WTC11 (cell line): ENCODE results near the gene TXNRD1. TPM values are rescaled to one million over a fixed set of nuclear protein-coding genes. Genes with fewer than 3 reads are reported as not detected.
"Not testable (repeated sequence)": the region's sequence is repeated elsewhere in the genome, so short reads cannot be mapped to it uniquely, and the experiment has no call there.

Experiments used
- ATAC-seq: fragments of 200-7000 bp; cut with Tn5 transposase; 2 replicates; pipeline ENCODE4 v1.10.0; 2021; ENCODE audit warnings: mild to moderate bottlenecking, moderate library complexity
- CTCF ChIA-PET: fragments of 300-600 bp; sonication (Branson Sonifier 250); formaldehyde crosslinking; loops from one replicate; lab custom pipeline; 2021; ENCODE audit warnings: antibody characterized with exemption; lab: Charles Lee
- POLR2A ChIA-PET: fragments of 350-600 bp; sonication (Branson Sonifier 250); formaldehyde crosslinking; loops from one replicate; lab custom pipeline; 2021; ENCODE audit warnings: antibody characterized with exemption; lab: Charles Lee
- DNase-seq: peaks from one replicate; pipeline ENCODE4 v3.0.0; 2021; ENCODE audit warnings: low spot score
- H3K27ac Mint-ChIP-seq: 2 replicates; pipeline ENCODE4 v1.8.0; 2021; ENCODE audit warnings: mixed read lengths
- H3K27me3 Mint-ChIP-seq: 2 replicates; pipeline ENCODE4 v1.8.0; 2021; ENCODE audit warnings: low read depth, mild to moderate bottlenecking, moderate library complexity, mixed read lengths
- H3K36me3 Mint-ChIP-seq: 2 replicates; pipeline ENCODE4 v1.8.0; 2021; ENCODE audit warnings: mixed read lengths
- H3K4me1 Mint-ChIP-seq: 2 replicates; pipeline ENCODE4 v1.8.0; 2022; ENCODE audit warnings: mixed read lengths
- H3K4me3 Mint-ChIP-seq: 2 replicates; pipeline ENCODE4 v1.8.0; 2021; ENCODE audit warnings: mild to moderate bottlenecking, moderate library complexity, mixed read lengths
- H3K9me3 Mint-ChIP-seq: 2 replicates; pipeline ENCODE4 v1.8.0; 2021; ENCODE audit warnings: mixed read lengths
- CREB1 ChIP-seq: sonication (generic); formaldehyde crosslinking; IDR thresholded peaks from 2 replicates; pipeline ENCODE4 v1.8.0; 2023; ENCODE audit warnings: mild to moderate bottlenecking, missing genetic modification reagents
- CTCF ChIP-seq: fragments of 200-600 bp; IDR thresholded peaks from 2 replicates; pipeline ENCODE4 v1.8.0; 2022; ENCODE audit warnings: antibody characterized with exemption
- E2F1 ChIP-seq: sonication (generic); formaldehyde crosslinking; IDR thresholded peaks from 2 replicates; pipeline ENCODE4 v1.8.0; 2022; ENCODE audit warnings: mild to moderate bottlenecking, missing genetic modification reagents
- EMX1 ChIP-seq: fragments of 250-450 bp; sonication (Bioruptor Pico); IDR thresholded peaks from 2 replicates; pipeline ENCODE4 v1.8.0; 2021; ENCODE audit warnings: mild to moderate bottlenecking
- GTF2I ChIP-seq: fragments of 250-450 bp; sonication (Bioruptor Pico); conservative IDR thresholded peaks from 2 replicates; pipeline ENCODE4 v1.4.0; 2021; ENCODE audit warnings: mild to moderate bottlenecking
- HMGA2 ChIP-seq: fragments of 250-450 bp; sonication (Bioruptor Pico); IDR thresholded peaks from 2 replicates; pipeline ENCODE4 v1.4.0; 2021; ENCODE audit warnings: mild to moderate bottlenecking, moderate library complexity
- KAT7 ChIP-seq: sonication (generic); formaldehyde crosslinking; IDR thresholded peaks from 2 replicates; pipeline ENCODE4 v1.8.1; 2023; ENCODE audit warnings: missing genetic modification reagents, mild to moderate bottlenecking, borderline replicate concordance
- MYBL2 ChIP-seq: sonication (generic); formaldehyde crosslinking; IDR thresholded peaks from 2 replicates; pipeline ENCODE4 v1.8.1; 2023; ENCODE audit warnings: mild to moderate bottlenecking, moderate library complexity, missing genetic modification reagents
- NR3C1 ChIP-seq: sonication (generic); formaldehyde crosslinking; conservative IDR thresholded peaks from 2 replicates; pipeline ENCODE4 v1.8.1; 2023; ENCODE audit warnings: low read depth, mild to moderate bottlenecking, missing genetic modification reagents
- RELA ChIP-seq: sonication (generic); formaldehyde crosslinking; IDR thresholded peaks from 2 replicates; pipeline ENCODE4 v1.8.1; 2022; ENCODE audit warnings: missing genetic modification reagents, mild to moderate bottlenecking, borderline replicate concordance
- ZNF423 ChIP-seq: fragments of 250-450 bp; sonication (Bioruptor Pico); IDR thresholded peaks from 2 replicates; pipeline ENCODE4 v2.1.2; 2022; ENCODE audit warnings: mild to moderate bottlenecking, moderate library complexity
- ZNF532 ChIP-seq: fragments of 250-450 bp; sonication (Bioruptor Pico); IDR thresholded peaks from 2 replicates; pipeline ENCODE4 v1.9.0; 2021; ENCODE audit warnings: mild to moderate bottlenecking, borderline replicate concordance
- ZNF671 ChIP-seq: fragments of 250-450 bp; sonication (Bioruptor Pico); IDR thresholded peaks from 2 replicates; pipeline ENCODE4 v1.8.0; 2021; ENCODE audit warnings: mild to moderate bottlenecking
- total RNA-seq: library from RNA; stranded (reverse); gene quantifications from 3 replicates; pipeline ENCODE4 v1.2.3, GENCODE V29; 2021

TXNRD1 gene
- total RNA-seq, 1 experiment from 2014 or later: 113 TPM

DNA sequence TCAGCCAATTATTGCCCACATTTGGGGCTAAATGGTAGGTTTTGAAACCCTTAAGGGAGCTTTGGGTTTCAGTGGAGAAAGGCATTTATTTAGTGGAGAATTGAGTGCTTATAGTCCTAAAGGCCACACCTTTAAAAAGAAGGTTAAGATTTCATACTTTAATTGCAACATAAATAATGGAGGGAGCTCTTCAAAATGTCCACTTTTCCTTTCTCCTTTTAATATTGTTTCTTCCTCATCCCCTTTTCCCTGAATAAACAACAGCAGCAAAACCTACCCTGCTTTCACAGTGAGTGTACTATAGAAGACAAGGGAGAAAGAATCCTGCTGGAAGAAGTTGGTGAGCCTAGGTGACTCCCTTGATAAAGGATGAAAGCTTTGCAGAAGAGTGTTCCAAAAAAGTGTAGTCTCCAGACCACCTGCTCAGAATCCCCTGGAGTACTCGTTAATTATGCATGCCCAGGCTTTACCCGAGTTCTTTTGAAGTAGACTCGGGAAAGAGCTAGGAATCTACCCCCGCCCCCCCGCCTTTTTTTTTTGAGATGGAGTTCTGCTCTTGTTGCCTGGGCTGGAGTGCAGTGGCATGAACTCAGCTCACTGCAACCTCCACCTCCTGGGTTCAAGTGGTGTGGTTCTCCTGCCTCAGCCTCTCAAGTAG is 76.4 kb downstream of the TXNRD1 start:
- H3K4me1 Mint-ChIP-seq: peaks cover 50% of the 10 kb centered on the region
- POLR2A ChIA-PET: interaction anchor here (0.6 to 0.7 kb wide), 4 partner anchors 12 to 154 kb away, joined by 3 to 9 read pairs (median 4); partner anchors contain the start of gene NFYB
- ATAC-seq: peak; percentile 4; the same call in 1 of the 2 replicates
- TF ChIP-seq NR3C1 (CRISPR knock-in tag): no peak
- TF ChIP-seq MYBL2 (CRISPR knock-in tag): no peak
- TF ChIP-seq, all 79 proteins: peak for 0
- Mint-ChIP-seq H3K27me3 (no peaks in the 10 kb centered on the region), H3K36me3 (peaks cover 40% of the 10 kb centered on the region), H3K9me3 (no peaks in the 10 kb centered on the region), H3K27ac (peak overlapping the region; percentile 75), H3K4me3 (peak overlapping the region; percentile 42)
- DNase-seq: no peak
- CTCF ChIA-PET: interaction anchor here (0.7 to 1.6 kb wide), 4 partner anchors 11 to 124 kb away, joined by 3 to 11 read pairs (median 4); partner anchors contain the start of genes EID3 and TXNRD1

DNA sequence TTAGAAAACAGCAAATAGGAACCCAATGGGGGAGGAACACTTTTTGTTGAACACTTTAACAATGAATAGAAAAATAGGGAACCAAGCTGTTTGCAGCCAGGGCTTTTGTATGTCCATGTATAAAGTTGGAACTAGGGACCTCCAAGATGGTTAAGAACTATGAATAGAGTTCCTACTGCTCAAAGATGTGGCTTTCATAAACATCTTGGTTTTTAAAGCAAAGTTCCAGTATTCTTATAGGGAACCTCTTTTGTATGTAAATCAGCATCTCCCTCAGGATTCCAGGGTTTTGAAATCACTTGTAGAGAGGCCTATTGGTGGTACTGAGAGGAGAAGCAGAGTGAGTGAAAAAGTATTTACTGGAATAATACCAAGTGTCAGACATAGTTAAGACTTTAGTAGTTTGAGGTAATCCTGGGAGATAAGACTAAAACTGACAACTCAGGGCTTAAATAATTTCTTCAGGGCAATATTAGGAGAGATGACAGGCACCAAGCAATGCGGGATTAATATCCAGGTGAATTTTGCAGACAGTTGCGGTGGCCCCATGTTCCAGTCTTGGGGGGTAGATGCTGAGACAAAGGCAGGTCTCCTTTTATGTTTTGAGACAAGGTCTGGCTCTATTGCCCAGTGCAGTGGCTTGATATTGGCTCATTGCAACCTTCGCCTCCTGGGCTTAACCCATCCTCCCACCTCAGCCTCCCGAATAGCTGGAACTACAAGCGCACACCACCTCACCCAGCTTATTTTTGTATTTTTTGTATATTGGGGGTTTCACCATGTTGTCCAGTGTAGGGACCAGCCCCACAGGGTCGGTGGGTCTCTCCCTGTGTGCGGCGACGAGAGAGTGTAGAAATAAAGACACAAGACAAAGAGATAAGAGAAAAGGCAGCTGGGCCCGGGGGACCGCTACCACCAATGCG is 77.6 kb downstream of the TXNRD1 start:
- ATAC-seq (no peak), DNase-seq (no peak)
- ChIA-PET CTCF (interaction anchor here (1.1 to 1.6 kb wide), 4 partner anchors 10 to 91 kb away, joined by 3 to 11 read pairs (median 4); partner anchors contain the start of genes EID3 and TXNRD1), POLR2A (interaction anchor here (0.6 kb wide), 1 partner anchor 13 kb away, joined by 9 read pairs; no protein-coding TSS in a partner anchor)
- H3K4me3 Mint-ChIP-seq: no peak overlapping the region; the same call in 1 of the 2 replicates
- peak overlapping the region; percentile 58; the same call in 1 of the 2 replicates for H3K27ac Mint-ChIP-seq
- no peaks in the 10 kb centered on the region for H3K9me3 Mint-ChIP-seq
- peaks cover 45% of the 10 kb centered on the region for H3K36me3 Mint-ChIP-seq
- no peaks in the 10 kb centered on the region for H3K27me3 Mint-ChIP-seq
- peaks cover 49% of the 10 kb centered on the region for H3K4me1 Mint-ChIP-seq
- no peak for TF ChIP-seq GTF2I (CRISPR knock-in tag)
- TF ChIP-seq ZNF671 (CRISPR knock-in tag): no peak
- TF ChIP-seq CREB1 (CRISPR knock-in tag): no peak
- TF ChIP-seq KAT7 (CRISPR knock-in tag): no peak
- no peak for TF ChIP-seq ZNF532
- no peak for TF ChIP-seq E2F1
- TF ChIP-seq RELA: no peak
- TF ChIP-seq ZNF423: no peak
- no peak for TF ChIP-seq EMX1 (CRISPR knock-in tag)
- no peak for TF ChIP-seq HMGA2

DNA sequence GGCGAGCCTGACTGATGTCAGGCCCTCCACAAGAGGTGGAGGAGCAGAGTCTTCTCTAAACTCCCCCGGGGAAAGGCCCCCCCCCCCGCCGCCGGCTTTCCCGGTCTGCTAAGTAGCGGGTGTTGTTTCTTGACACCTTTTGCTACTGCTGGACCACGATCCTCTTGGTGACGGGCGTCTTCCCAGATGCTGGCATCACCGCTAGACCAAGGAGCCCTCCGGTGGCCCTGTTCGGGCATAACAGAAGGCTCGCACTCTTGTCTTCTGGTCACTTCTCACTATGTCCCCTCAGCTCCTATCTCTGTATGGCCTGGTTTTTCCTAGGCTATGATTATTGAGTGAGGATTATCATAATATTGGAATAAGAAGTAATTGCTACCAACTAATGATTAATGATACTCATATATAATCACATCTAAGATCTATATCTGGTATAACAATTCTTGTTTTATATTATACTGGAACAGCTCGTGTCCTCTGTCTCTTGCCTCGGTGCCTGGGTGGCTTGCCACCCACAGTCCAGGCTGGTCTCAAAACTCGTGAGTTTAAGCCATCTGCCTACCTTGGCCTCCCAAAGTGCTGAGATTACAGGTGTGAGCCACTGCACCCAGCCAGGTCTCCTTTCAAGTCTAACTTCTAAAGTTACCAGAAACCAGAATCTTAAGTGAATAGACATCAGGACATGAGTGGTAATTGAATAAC is 78.7 kb downstream of the TXNRD1 start:
- POLR2A ChIA-PET, H3K27me3 Mint-ChIP-seq, H3K27ac Mint-ChIP-seq, H3K9me3 Mint-ChIP-seq, ATAC-seq, H3K4me3 Mint-ChIP-seq: not testable (repeated sequence)
- Mint-ChIP-seq H3K4me1 (peaks cover 39% of the 10 kb centered on the region), H3K36me3 (peaks cover 45% of the 10 kb centered on the region)
- peak; percentile 72 for DNase-seq
- CTCF ChIA-PET: interaction anchor here (1.6 kb wide), 1 partner anchor 93 kb away, joined by 3 read pairs; no protein-coding TSS in a partner anchor
- TF ChIP-seq CTCF: 0 out of 2 replicates have a peak, but pooled peaks have one; percentile 23
